ENCODE measurements around the gene EXOC8. TPM values are rescaled to one million over a fixed set of nuclear protein-coding genes. Genes with fewer than 3 reads are reported as not detected.
"Not testable (repeated sequence)": the region's sequence is repeated elsewhere in the genome, so short reads cannot be mapped to it uniquely, and the experiment has no call there.

EXOC8 gene
- total and polyA plus RNA-seq, 9 of the 15 experiments (the other 6 are each of a cell fraction or from before 2014, with no cell fraction given): 2.1 to 13.6 (median 7.2) TPM

DNA sequence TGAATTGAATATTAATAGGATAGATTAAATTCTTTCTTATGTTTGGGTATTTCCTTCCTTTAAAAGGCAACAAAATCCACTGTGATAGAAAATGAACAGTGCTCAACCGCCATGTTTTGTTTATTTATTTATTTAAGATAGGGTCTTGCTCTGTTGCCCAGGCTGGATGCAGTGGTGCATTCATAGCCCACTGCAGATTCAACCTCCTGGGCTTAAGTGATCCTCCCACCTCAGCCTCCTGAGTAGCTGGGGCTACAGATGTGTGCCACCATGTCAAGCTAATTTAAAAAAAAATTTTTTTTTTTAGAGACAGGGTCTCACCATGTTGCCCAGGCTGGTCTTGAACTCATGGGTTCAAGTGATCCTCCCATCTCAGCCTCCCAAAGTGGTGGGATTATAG is 11.2 kb upstream of the EXOC8 start:
- BruUV-seq (replicated peaks); ATAC-seq; H3K9me3 ChIP-seq (replicated peaks; ENCODE audit: control insufficient read depth, insufficient read depth, low read depth, low read length); H3K4me2 ChIP-seq (ENCODE audit: insufficient read depth, low read length); in situ Hi-C loops (cut with MboI); H3K27ac ChIP-seq (ENCODE audit: extremely low read depth, low read depth, low read length); H3K79me2 ChIP-seq (ENCODE audit: control insufficient read depth, insufficient read depth, low read length); H3K9me1 ChIP-seq (ENCODE audit: control insufficient read depth, insufficient read depth, low read length); intact Hi-C loops (cut with micrococcal nuclease); CTCF ChIA-PET (ENCODE audit: low intra/inter-chr PET ratio); H4K20me1 ChIP-seq (replicated peaks; ENCODE audit: control insufficient read depth, insufficient read depth, low read length); H2AFZ ChIP-seq (ENCODE audit: low read depth, low read length); H3K9ac ChIP-seq (ENCODE audit: insufficient read depth in 1 of 2, low read depth in 2 of 2, low read length in 2 of 2); H3K27me3 ChIP-seq (ENCODE audit: control insufficient read depth in 2 of 2, insufficient read depth in 2 of 2, low read length in 2 of 2); DNase-seq (ENCODE audit: extremely low read depth in 1 of 4, low spot score in 3 of 4); FAIRE-seq; H3K4me1 ChIP-seq (replicated peaks in 1 of 2; ENCODE audit: control insufficient read depth in 2 of 2, insufficient read depth in 2 of 2, low read length in 2 of 2); H3K4me3 ChIP-seq: not testable (repeated sequence)
- peak; percentile 69 for TF ChIP-seq ZNF121 (CRISPR knock-in tag; conservative IDR thresholded peaks at IDR 0.05)
- POLR2A ChIA-PET: interaction anchor here (1.2 to 2.2 kb wide), 3 partner anchors 9 to 12 kb away, joined by 3 to 10 read pairs (median 5); partner anchors contain the start of genes EXOC8 and SPRTN
- peaks cover 69% of the 10 kb centered on the region for H3K36me3 ChIP-seq (ENCODE audit: control insufficient read depth, insufficient read depth, low read length)
- WGBS (ENCODE audit: insufficient coverage, low coverage, missing lambda C conversion rate): 86% methylated on average over 1 of the region's 1 CpG

DNA sequence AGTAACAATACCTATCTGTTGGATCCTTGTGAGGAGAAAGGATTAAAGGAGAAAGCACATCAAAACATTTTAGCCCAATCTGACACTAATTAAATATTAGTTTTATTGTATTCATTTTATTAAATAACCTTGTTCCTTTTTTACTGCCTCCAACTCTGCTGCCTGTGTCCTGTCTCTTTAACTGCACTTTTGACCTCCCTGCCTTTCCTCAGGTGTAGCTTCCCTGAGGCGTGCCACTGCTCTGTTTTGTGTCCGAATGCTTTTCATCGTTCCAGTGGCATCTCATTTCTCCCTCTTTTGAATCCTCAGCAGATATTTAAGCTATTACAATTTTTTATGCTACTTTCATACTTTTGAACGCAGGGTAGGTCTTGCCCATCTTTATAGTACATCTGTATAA is 10.8 kb upstream of the EXOC8 start:
- Histone ChIP-seq H3K9me1 (ENCODE audit: control insufficient read depth, insufficient read depth, low read length) (no peaks in the 10 kb centered on the region), H3K4me3 (no peak overlapping the region), H3K9me3 (replicated peaks; ENCODE audit: control insufficient read depth, insufficient read depth, low read depth, low read length) (no peaks in the 10 kb centered on the region), H3K27me3 (ENCODE audit: control insufficient read depth in 2 of 2, insufficient read depth in 2 of 2, low read length in 2 of 2) (no peaks in the 10 kb centered on the region), H3K36me3 (ENCODE audit: control insufficient read depth, insufficient read depth, low read length) (peaks cover 72% of the 10 kb centered on the region), H2AFZ (ENCODE audit: low read depth, low read length) (no peak overlapping the region), H3K4me2 (ENCODE audit: insufficient read depth, low read length) (no peak overlapping the region), H3K9ac (ENCODE audit: insufficient read depth in 1 of 2, low read depth in 2 of 2, low read length in 2 of 2) (no peak overlapping the region), H3K4me1 (replicated peaks in 1 of 2; ENCODE audit: control insufficient read depth in 2 of 2, insufficient read depth in 2 of 2, low read length in 2 of 2) (no peaks in the 10 kb centered on the region; a peak in 1 of 5 replicates), H3K27ac (ENCODE audit: extremely low read depth, low read depth, low read length) (no peak overlapping the region), H3K79me2 (ENCODE audit: control insufficient read depth, insufficient read depth, low read length) (peaks cover 6% of the 10 kb centered on the region; the same call in 1 of the 3 replicates), H4K20me1 (replicated peaks; ENCODE audit: control insufficient read depth, insufficient read depth, low read length) (no peaks in the 10 kb centered on the region)
- ChIA-PET POLR2A (interaction anchor here (2.2 kb wide), 1 partner anchor 10 kb away, joined by 10 read pairs; the partner anchor contains the start of genes EXOC8 and SPRTN), CTCF (ENCODE audit: low intra/inter-chr PET ratio) (no interaction called here)
- no TSS peak for BruUV-seq (replicated peaks)
- in situ Hi-C loops (cut with MboI) (no loop called here), intact Hi-C loops (cut with micrococcal nuclease) (no loop called here)
- ATAC-seq (no peak), DNase-seq (ENCODE audit: extremely low read depth in 1 of 4, low spot score in 3 of 4) (no peak), FAIRE-seq (no peak)
- WGBS (ENCODE audit: insufficient coverage, low coverage, missing lambda C conversion rate): 89% methylated on average over 4 of the region's 4 CpGs
- TF ChIP-seq ZNF444 (CRISPR knock-in tag; IDR thresholded peaks at IDR 0.05): no peak
- TF ChIP-seq, protein P1, sequence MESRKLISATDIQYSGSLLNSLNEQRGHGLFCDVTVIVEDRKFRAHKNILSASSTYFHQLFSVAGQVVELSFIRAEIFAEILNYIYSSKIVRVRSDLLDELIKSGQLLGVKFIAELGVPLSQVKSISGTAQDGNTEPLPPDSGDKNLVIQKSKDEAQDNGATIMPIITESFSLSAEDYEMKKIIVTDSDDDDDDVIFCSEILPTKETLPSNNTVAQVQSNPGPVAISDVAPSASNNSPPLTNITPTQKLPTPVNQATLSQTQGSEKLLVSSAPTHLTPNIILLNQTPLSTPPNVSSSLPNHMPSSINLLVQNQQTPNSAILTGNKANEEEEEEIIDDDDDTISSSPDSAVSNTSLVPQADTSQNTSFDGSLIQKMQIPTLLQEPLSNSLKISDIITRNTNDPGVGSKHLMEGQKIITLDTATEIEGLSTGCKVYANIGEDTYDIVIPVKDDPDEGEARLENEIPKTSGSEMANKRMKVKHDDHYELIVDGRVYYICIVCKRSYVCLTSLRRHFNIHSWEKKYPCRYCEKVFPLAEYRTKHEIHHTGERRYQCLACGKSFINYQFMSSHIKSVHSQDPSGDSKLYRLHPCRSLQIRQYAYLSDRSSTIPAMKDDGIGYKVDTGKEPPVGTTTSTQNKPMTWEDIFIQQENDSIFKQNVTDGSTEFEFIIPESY (CRISPR knock-in tag; IDR thresholded peaks at IDR 0.05): no peak
- no peak for TF ChIP-seq MCM7 (IDR thresholded peaks at IDR 0.05)
- TF ChIP-seq, protein P2, sequence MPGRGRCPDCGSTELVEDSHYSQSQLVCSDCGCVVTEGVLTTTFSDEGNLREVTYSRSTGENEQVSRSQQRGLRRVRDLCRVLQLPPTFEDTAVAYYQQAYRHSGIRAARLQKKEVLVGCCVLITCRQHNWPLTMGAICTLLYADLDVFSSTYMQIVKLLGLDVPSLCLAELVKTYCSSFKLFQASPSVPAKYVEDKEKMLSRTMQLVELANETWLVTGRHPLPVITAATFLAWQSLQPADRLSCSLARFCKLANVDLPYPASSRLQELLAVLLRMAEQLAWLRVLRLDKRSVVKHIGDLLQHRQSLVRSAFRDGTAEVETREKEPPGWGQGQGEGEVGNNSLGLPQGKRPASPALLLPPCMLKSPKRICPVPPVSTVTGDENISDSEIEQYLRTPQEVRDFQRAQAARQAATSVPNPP (IDR thresholded peaks at IDR 0.05; ENCODE audit: borderline replicate concordance, insufficient read depth, insufficient read length): no peak
- TF ChIP-seq, protein P3, sequence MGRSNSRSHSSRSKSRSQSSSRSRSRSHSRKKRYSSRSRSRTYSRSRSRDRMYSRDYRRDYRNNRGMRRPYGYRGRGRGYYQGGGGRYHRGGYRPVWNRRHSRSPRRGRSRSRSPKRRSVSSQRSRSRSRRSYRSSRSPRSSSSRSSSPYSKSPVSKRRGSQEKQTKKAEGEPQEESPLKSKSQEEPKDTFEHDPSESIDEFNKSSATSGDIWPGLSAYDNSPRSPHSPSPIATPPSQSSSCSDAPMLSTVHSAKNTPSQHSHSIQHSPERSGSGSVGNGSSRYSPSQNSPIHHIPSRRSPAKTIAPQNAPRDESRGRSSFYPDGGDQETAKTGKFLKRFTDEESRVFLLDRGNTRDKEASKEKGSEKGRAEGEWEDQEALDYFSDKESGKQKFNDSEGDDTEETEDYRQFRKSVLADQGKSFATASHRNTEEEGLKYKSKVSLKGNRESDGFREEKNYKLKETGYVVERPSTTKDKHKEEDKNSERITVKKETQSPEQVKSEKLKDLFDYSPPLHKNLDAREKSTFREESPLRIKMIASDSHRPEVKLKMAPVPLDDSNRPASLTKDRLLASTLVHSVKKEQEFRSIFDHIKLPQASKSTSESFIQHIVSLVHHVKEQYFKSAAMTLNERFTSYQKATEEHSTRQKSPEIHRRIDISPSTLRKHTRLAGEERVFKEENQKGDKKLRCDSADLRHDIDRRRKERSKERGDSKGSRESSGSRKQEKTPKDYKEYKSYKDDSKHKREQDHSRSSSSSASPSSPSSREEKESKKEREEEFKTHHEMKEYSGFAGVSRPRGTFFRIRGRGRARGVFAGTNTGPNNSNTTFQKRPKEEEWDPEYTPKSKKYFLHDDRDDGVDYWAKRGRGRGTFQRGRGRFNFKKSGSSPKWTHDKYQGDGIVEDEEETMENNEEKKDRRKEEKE (IDR thresholded peaks at IDR 0.05; ENCODE audit: borderline replicate concordance in 1 of 2, control insufficient read depth in 1 of 2, low read depth in 2 of 2, low read length in 1 of 2): no peak
- TF ChIP-seq RAD21 (CRISPR knock-in tag; conservative IDR thresholded peaks at IDR 0.05 in 1 of 2, IDR thresholded peaks at IDR 0.05 in 1 of 2): no peak
- no peak for TF ChIP-seq ZKSCAN8 (CRISPR knock-in tag; IDR thresholded peaks at IDR 0.05)
- TF ChIP-seq MTA1 (IDR thresholded peaks at IDR 0.05; ENCODE audit: borderline replicate concordance): no peak
